HT1080 (cell line): ENCODE data around the gene EPHA1. TPM values are rescaled to one million over a fixed set of nuclear protein-coding genes. Genes with fewer than 3 reads are reported as not detected.
"Not testable (repeated sequence)": the region's sequence is repeated elsewhere in the genome, so short reads cannot be mapped to it uniquely, and the experiment has no call there.

Source experiments
- DNase-seq: peaks from one replicate; pipeline ENCODE4 v3.0.0-alpha.2; 2015; ENCODE audit warnings: low read depth
- total RNA-seq: library from RNA; depleted of rRNA; stranded (reverse); fragments of >200 nt; shearing (Covaris generic); gene quantifications from 2 replicates; pipeline ENCODE4 v1.2.3, GENCODE V29; 2014

Gene EPHA1
- total RNA-seq, 1 experiment from 2014 or later: 0.31 TPM

- no peak for DNase-seq
These were observed 2.7 kb downstream of the EPHA1 start for GRCh38 chr7:143406002-143406357.

GRCh38 chr7:143405173-143406001, 3.3 kb downstream of the EPHA1 start:
- DNase-seq: no peak

GRCh38 chr7:143402233-143402632, 6.4 kb downstream of the EPHA1 start:
- DNase-seq: not testable (repeated sequence)

DNA sequence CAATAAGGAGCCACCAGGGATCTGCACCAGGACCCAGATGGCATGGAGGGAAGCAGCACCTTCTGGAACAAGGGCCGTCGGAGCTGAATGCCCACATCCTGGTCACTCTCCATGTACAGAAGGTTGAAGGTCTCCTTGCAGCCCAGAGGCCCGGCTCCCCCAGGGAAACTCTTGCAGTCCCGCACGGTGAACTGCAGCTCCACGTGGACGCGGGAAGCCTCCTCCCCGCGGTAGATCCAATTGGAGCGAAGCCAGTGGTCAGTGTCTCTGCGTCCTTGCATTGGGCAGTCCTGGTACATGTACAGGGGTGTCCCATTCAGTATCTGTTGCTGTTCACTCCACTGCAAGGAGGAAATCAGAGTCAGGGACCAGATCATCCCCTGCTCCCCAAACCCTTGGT, 7.4 kb downstream of the EPHA1 start:
- no peak for DNase-seq

DNA sequence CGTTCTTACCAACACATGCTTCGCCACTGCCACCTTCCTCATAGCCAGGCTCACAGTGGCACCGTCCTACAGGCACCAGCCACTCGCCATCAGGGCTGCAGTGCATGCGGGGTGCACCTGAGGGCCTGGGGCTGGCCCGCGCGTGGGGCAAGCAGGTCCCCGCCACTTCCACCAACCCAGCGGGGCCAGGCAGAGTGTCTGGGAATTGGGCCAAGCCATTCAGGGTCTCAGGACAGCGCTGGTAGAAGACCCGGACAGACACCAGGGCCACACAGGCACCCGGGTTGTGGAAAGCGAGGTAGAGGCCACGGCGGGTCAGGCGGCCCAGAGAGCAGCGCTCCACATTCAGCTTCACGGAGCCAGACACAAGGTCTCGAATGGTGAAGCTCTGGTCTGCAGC, 9.0 kb downstream of the EPHA1 start:
- DNase-seq: no peak

DNA sequence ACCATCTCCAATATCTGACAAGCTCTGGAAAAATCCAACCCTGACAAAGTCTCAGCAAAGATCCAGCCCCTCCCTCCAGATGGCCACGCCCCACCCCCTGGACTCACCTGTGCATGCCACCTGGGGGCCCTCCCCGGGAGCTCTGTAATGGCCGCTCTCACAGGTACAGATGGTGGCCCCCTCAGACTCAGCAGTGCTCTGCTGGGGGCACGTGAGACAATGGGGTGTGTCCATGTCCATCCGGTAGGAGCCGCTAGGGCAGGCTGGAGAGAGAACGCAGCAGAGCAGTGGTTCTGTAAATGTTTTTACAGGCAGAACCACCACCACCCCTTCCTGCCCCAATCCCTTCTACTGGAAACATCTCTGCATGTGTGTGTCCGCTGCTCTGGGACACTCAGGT, 9.5 kb downstream of the EPHA1 start:
- no peak for DNase-seq

GRCh38 chr7:143398616-143399015, 10.0 kb downstream of the EPHA1 start:
- DNase-seq: no peak

- no peak for DNase-seq
These were observed 10.7 kb downstream of the EPHA1 start for GRCh38 chr7:143397710-143398530.

DNA sequence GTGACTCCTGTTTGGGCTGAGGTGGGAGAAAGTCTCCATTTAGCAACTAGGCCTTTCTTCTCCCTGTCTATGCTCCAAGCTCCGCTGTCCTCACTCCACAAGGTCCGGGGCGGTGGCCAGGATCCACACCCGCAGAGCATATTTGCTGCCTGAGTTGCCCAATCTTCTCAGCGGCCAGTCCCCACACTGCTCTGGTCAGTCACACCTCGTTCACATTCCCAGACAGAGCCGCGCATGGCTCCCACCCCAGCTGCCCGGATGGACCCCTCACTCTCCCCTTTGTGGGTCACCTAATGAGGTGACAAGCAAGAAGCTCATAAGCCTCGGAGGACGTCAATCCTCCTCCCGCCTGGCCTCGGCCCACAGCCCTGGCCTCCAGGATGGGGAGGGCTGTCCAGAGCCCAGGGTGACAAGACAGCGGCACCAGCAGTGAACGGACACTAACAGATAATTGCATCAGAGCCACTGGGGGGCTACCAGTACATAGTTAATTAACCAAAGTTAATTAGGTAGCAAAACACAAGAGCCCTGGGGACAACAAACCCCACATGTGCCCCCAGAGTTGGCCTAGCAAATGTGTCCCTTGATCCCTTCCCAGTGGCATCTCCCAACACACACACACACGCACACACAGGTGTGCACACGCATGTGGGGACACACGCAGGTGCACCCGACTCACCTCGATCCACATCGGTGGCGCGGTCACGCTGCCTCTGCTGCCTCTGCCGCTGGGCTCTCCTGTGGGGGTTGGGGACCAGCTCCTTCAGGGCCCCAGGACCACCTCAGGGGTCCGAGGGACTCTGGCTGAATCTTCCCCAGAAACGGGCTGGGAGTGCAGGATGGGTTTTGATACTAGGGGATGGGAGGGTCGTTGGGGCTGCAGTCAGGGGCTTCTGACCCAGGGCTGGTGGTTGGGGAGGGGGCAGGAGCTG, 11.8 kb downstream of the EPHA1 start:
- no peak for DNase-seq

GRCh38 chr7:143396182-143396581, 12.5 kb downstream of the EPHA1 start:
- DNase-seq: no peak

GRCh38 chr7:143395187-143396149, 13.2 kb downstream of the EPHA1 start:
- no peak for DNase-seq

GRCh38 chr7:143394777-143395176, 13.9 kb downstream of the EPHA1 start:
- no peak for DNase-seq

DNA sequence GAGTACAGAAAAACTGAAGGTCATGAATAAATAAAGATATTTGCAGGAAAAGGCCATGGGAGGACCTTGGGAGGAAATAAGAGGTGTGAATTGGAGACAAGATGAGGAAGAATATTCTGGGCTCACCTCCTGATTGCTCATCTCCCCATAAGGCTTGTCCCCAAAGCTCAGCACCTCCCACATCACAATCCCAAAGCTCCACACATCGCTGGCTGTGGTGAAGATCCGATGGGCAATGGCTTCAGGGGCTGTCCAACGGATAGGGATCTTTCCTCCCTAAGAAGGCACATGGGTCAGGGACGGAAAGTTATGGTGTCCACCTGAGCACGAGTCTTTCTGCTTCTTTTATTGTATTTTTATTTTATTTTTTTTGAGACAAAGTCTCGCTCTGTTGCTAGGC, 14.6 kb downstream of the EPHA1 start:
- no peak for DNase-seq

DNA sequence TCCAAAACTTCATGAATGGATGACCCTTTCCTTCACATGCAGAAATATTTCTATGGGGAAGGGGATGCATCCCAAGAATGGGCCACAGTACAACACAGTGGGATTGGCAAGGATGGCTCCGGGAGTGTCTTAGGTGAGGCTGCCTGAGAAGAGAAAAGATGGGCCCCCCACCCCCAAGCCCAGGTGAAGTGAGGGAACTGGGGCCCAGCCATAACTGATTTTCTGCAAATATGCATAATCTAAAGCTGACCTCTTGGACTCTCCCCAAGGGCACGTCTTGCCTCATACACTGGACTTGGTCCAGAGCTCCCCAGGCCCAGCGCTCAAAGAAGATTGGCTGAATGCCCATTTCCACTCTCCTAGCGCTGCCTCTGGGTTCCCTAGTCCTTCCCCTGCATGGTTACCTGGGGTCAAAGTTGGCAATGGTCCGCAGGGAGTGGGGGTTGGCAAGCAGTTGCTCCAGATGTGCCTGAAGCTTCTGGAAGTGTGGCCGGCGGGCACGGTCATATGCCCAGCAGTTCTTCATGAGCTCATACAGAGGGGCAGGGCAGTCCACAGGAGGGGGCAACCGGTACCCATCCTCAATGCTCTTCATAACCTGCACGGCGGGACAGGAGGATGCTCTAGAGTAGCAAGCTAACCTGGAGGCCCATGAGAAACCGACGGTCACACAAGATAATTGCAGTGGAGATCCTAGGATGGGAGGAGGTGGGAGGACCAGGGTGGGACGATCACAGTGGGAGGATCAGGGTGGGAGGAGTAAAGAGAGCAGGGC, 15.2 kb downstream of the EPHA1 start:
- no peak for DNase-seq

DNA sequence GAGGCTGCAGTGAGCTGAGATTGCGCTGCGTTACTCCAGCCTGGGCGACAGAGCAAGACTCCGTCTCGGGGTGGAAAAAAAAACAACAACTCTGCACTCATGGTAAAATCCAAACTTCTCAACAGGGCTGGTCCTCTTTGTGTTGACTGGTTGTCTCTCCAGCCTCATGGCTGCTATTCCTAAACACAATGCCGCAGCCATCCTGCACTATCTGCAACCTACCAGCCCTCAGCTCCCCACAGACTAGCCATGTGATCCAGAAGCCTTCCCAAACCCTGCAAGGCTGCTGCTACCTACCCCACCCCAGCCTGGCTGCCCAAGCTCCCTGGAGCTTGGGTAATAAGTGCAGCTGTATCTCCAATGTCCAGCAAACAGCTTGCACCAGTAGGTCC, 15.8 kb downstream of the EPHA1 start:
- DNase-seq: no peak

GRCh38 chr7:143392427-143392826, 16.2 kb downstream of the EPHA1 start:
- not testable (repeated sequence) for DNase-seq

GRCh38 chr7:143391462-143392404, 16.9 kb downstream of the EPHA1 start:
- DNase-seq: no peak

DNA sequence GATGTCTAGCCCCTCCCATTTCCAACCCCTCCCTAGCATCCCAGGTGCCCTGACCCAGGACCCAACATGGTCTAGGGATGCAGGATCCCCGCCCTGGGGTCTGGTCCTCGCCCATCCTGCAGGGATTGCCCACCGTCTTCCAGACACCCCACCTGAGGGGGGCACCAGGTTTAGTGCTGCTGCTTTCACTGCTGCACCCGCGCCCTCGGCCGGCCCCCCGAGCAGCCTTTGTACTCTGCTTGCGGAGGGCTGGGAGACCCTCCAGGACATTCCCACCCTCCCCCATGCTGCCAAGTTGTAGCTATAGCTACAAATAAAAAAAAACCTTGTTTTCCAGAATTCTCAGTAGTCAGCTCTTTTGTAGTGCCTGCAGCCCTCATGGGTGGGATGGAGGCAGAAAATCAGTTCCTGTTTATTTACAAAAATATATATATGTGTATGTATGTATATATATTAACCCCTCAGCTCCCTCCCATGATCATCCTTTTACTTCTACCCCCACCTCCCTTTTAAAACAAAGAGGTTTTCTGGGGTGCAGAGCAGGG, 17.8 kb downstream of the EPHA1 start:
- DNase-seq: no peak
